Ammon's horn (tissue), 1 donor: ENCODE measurements around the gene TRPM2.

Experiments used
- DNase-seq: peaks from one replicate; pipeline ENCODE4 v3.0.0-alpha.2; 2016; ENCODE audit warnings: low spot score

Gene TRPM2

DNA sequence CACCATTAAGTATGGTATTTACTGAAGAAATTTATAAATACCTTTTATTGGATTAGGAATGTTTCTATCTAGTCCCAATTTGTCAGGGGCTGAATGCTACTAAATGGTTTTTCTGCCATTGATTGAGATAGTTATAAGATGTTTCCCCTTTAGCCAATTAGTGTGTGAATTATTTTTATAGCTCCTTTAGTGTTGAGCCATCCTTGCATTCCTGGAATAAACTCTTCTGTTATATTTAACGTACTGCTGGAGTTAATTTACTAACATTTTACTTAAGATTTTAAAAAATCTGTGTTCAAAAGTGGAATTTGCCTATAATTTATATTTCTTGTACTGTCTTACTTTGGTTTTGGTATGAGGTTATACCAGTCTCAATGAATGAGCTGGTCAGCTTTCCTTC lies 76.5 kb downstream of the TRPM2 start:
- DNase-seq: no peak

DNA sequence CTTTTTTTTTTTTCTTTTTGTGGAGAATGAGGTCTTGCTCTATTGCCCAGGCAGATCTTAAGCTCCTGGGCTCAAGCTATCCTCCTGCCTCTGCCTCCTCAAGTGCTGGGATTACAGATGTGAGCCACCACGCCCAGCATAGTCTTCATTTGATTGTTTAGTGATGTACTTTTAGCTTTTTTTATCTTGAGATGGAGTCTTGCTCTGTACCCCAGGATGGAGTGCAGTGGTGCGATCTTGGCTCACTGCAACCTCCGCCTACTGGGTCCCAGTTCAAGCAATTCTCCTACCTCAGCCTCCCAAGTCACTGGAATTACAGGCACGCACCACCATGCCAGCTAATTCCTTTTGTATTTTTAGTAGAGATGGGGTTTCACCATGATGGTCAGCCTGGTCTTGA lies 77.9 kb downstream of the TRPM2 start:
- no peak for DNase-seq

DNA sequence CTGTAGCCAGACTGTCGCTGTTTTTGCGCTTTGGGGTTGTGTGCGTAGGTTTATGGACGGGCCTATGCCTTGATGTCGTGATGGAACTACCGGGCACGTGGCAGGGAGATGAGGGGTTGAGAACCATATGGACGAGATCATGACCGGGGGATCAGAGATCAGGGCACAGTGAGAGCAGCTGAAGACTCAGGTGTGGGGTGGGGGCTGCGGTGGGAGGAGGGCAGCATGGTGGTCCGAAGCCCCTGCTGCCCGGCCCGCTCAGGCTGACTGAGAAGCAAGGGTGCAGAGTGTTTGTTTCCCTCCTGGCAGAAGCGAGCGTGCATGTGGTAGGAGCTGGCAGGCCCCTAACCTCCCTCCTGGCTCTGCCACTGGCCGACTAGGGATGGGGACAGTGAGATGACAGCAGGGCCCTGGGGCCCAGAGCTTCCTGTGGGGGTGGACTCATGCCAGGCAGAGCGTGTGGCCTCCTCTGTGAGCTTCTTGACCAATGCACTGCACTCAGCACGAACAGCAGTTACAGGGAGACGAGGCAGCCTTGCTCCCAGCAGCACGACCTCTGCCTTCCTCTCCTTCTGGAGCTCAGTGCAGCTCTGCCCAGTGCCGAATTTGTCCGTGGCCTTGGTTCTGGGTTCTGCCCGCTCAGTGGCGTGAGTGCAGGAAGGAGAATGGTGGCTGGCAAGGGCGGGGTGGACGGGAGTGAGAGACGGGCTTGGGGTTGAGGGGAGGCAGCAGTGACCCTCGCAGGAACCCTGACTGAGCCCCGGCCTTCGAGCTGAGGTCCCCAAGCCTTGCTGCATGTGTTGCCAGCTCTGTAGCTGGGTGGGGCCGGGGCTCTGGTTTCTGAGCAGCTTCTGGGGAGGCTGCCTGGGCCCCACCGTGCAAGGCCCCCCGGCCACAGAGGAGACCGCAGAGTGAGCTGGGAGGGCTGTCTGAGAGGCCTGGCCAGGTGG lies 79.7 kb downstream of the TRPM2 start:
- no peak for DNase-seq

DNA sequence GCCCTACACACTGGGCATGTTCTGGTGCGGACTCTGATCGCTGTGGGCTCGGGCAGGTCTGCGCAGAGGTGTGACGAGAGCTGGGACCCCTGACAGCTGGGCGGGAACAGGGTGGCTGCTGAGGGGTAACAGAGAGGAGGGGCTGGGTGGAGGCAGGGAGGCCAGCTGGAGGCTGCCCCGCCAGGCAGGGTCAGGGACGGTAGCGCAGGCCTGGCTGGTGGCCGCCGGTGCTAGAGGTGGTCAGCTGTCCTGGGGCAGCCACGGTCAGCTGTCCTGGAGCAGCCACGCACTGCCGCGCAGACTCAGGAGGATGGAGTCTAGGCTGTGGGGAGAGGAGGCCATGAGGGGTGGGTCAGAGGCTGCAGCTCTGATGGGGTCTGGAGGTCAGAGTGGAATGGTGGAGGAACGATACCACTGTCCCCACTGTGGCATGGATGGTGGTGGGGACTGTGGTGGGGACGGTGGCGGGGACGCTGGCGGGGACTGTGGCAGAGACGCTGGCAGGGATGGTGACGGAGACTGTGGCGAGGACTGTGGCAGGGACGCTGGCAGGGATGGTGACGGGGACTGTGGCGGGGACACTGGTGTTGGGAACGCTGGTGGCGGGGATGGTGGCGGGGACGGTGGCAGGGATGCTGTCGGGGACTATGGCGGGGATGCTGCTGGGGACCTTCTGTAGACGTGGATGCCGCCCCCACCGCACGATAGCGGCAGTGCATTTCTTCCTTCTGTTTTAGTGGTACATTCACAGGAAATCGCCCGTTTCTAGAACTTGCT lies 80.6 kb downstream of the TRPM2 start:
- DNase-seq: no peak

DNA sequence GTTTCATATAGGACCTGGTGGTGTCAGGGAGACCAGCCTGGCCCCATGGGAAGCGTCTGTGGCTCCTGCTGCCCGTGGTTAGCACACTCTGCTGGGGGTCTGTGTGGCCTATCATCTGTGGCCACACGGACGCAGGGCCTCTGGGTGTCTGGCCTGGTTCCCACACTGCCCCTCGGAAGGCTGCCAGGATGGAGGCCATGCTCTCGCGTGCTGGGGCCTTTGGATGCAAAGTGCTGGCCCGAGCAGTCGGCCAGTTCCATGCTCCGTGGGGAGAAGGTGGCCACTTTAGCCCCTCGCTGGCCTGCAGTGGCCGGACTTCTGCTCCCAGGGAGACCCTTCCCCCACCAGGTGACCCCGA lies 81.1 kb downstream of the TRPM2 start:
- no peak for DNase-seq

DNA sequence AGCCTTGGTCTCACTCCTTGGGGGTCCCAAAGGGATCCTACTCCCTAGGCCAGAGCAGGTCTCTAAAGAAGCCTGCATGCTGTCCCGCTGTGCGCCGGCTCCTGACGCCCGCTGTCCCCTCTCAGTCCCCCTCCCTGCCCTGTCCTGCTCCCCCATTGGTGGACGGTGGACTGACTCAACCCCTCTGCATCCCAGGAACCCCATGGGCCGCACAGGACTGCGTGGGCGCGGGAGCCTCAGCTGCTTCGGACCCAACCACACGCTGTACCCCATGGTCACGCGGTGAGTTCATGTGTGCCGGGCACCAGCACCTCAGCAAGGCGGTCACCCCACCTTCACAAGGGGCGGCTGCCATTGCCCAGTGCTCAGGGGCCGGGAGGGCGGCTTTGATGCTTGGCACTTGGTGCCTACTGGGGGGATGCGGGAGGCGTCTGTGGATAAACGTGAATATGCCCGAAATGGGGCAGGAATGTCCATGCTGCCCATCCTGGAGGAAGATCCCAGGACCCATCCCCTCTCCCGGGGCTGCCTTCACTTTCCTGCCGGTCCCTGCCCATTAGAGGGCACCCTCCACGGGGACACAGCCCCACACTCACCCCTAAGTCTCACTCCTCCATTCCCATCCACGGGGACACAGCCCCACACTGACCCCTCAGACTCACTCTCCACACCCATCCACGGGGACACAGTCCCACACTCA lies 81.7 kb downstream of the TRPM2 start:
- DNase-seq: no peak

DNA sequence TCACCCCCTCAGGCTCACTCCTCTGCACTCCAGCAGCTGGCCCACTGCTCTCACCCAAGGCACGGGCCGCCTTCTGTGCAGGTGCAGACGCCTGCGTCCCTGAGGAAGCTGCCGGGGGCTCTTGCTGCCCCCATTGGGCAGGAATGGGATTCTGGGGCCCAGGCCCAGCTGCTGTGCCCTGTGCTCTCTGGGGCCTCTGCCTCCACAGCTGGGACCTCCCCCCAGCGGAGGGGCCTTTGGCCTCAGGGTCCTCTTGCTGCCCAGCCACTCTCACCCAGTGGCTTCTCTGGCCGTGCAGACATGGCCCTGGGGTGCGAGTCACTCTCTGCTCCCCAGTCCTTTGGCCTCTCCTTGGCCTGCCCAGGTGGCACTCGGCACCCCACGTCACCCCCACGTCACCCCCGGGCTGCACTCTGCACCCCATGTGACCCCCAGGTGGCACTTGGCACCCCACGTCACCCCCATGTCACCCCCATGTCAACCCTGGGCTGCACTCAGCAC lies 82.7 kb downstream of the TRPM2 start:
- DNase-seq: no peak

DNA sequence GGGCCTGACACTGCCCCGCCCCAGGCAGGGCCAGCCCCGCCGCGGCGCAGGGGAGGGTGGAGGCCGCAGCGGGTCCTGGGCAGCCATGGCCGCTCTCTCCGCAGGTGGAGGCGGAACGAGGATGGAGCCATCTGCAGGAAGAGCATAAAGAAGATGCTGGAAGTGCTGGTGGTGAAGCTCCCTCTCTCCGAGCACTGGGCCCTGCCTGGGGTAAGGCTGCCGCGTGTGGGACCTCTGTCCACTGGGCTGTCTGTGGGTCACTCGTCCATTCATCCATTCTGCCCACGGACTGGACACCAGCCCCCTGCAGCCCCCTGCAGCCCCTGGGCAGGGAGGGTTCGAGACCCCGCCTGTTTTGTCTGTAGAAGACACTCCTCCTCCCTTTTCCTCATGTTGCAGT lies 83.5 kb downstream of the TRPM2 start:
- DNase-seq: no peak

DNA sequence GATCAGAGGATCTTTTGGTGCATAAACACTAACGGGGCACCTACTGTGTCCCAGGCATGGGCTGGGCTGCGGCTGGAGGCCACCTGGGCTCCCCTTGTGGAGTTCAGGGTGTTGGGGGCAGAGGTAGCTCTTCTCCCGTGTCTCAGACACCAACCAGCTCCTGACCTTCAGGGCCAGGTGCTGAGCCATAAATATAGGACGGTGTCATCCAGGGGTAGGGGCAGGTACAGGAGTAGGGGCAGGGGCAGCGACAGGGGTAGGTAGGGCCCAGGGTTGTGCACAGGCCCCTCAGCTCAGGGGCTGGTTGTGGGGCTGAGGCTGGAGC lies 83.9 kb downstream of the TRPM2 start:
- DNase-seq: no peak

DNA sequence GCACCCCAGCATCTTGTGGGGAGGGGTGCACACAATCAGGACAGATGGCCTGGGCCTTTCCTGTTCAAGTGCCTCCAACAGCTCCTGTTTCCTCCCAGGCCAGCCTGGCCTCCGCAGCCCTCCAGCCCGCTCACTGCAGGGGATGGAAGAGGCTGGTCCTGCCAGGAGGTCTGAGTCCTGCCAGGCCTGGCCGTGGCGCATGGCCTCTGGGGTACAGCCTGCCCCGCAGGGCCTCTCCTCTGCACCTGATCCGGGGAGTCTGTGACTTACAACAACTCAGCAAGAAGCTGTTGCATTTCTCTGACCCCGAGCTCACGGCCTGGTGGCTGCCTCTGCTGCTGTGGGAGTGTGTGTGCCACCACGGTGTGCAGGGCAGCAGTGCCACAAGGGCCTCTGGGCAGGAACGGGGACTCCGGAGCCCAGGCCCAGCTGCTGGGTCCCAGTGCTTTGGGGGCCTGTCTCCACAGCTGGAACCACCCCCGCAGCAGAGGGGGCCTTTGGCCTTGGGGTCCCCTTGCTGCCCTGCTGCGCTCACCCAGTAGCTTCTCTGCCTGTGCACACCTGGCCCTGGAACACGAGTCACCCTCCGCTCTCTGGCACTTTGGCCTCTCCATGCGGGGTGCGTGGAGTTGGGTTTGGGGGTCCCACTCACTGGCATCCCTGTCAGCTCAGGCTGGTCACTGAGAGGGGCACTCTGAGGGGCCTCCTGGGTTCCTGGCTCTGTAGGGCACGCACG lies 84.4 kb downstream of the TRPM2 start:
- no peak for DNase-seq

DNA sequence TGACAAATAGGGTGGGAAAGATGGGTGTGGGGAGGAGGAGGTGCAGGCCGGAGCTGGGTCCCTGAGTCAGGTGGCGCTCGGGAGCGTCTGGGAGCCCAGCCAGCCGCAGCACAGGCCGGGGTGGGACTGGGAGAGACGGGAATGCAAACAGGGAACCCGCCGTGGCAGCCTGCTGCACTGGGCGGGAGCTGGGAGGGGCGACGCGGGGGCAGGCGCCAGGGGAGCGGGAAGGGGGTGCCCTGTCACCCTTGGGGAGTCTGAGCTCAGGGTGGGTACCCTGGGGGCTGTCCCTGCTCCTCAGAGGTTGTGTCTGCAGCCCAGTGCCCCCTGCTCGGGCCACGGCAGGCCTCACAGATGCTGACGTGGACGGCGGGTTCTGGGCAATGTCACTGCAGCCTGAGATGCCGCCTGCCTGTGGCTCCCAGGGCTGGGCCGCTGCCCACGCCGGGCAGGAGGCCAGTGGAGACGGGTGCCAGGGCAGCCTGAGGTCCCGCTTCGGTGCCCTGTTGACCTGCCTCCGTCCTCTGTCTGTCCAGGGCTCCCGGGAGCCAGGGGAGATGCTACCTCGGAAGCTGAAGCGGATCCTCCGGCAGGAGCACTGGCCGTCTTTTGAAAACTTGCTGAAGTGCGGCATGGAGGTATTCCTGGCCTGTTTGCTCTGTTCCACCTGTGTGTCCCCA lies 85.2 kb downstream of the TRPM2 start:
- no peak for DNase-seq

DNA sequence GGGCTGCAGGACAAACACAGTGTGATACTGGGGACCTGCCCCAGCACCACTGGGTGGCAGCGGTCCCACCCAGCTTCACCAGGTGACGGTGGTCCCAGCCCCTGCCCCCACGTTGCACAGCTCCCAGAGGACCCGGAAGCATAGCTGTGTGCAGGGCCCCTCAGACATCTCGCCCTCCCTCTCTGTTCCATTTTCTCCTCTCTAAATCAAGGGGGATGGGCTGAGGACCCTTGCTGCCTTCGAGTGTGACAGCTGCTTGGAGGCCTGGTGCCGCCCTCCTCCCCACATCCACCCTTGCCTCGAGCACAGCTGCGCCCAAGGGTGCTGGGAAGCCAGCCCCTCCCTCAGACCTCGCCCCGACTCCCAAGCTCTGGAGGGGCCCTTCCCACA lies 85.8 kb downstream of the TRPM2 start:
- no peak for DNase-seq

DNA sequence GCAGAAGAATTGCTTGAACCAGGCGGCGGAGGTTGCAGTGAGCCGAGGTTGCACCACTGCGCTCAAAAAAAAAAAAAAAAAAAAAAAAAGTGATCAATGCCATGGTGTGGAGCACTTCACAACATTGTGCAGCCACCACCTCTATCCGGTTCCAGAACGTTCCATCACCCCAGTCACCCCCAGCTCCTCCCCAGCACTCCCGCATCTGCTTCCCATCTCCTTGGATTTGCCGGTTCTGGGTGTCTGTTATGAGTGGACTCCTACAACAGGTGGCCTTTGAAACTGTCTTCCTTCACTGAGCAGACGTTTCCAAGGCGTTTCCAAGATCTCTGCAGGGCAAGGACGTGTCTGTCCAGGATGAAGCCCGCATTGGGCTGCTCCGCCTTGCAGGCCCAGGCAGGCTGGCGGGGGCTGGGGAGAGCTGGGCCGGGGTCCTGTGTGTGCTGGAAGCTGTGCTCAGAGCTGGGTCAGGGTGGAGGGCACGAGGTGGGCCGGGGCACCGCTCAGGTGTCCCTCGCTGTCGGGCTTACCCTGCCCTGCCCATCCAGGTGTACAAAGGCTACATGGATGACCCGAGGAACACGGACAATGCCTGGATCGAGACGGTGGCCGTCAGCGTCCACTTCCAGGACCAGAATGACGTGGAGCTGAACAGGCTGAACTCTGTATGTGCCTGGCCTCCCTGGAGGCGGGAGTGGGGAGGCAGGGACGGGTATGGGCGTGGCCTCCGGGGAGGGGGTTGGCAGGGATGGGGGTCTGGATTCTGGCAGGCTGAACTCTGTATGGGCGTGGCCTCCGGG lies 87.0 kb downstream of the TRPM2 start:
- no peak for DNase-seq

DNA sequence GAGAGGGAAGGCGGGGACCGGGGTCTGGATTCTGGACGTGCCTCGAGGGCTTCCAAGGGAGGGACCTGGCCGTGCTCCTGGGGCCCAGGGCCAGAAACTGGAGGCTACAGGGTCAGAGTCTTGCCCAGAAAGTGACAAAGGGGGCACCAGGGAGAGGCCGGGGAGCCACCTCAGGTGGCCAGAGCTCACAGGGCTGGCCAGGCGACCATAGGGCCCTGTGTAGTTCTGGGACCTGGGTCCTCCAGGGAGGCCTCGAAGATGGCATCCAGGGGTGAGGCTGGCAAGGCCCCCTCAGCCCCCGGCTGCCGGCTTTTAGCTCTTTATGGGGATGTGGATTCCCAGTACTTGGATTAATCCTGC lies 87.6 kb downstream of the TRPM2 start:
- DNase-seq: no peak

DNA sequence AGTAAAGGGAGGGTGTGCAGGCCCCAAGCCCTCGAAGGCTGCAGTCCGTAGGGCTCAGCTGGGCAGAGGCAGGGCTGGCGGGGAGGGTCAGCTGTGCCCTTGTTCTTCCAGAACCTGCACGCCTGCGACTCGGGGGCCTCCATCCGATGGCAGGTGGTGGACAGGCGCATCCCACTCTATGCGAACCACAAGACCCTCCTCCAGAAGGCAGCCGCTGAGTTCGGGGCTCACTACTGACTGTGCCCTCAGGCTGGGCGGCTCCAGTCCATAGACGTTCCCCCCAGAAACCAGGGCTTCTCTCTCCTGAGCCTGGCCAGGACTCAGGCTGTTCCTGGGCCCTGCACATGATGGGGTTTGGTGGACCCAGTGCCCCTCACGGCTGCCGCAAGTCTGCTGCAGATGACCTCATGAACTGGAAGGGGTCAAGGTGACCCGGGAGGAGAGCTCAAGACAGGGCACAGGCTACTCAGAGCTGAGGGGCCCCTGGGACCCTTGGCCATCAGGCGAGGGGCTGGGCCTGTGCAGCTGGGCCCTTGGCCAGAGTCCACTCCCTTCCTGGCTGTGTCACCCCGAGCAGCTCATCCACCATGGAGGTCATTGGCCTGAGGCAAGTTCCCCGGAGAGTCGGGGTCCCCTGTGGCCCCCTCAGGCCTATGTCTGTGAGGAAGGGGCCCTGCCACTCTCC lies 88.3 kb downstream of the TRPM2 start:
- DNase-seq: no peak

DNA sequence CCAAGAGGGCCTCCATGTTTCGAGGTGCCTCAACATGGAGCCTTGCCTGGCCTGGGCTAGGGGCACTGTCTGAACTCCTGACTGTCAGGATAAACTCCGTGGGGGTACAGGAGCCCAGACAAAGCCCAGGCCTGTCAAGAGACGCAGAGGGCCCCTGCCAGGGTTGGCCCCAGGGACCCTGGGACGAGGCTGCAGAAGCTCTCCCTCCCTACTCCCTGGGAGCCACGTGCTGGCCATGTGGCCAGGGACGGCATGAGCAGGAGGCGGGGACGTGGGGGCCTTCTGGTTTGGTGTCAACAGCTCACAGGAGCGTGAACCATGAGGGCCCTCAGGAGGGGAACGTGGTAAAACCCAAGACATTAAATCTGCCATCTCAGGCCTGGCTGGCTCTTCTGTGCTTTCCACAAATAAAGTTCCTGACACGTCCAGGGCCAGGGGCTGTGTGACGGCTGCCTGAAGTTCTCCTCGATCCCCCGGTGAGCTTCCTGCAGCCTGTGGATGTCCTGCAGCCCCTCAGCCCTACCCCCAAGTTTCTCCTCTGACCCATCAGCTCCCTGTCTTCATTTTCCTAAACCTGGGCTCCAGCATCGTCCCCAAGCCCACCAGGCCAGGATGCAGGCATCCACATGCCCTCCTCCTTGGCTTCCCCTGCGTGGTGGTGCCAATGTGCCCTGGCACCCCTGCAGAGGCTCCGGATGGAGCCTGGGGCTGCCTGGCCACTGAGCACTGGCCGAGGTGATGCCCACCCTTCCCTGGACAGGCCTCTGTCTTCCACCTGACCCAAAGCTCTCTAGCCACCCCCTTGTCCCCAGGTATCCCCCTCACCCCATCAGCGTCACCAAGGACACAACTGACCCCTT lies 89.1 kb downstream of the TRPM2 start:
- DNase-seq: no peak

DNA sequence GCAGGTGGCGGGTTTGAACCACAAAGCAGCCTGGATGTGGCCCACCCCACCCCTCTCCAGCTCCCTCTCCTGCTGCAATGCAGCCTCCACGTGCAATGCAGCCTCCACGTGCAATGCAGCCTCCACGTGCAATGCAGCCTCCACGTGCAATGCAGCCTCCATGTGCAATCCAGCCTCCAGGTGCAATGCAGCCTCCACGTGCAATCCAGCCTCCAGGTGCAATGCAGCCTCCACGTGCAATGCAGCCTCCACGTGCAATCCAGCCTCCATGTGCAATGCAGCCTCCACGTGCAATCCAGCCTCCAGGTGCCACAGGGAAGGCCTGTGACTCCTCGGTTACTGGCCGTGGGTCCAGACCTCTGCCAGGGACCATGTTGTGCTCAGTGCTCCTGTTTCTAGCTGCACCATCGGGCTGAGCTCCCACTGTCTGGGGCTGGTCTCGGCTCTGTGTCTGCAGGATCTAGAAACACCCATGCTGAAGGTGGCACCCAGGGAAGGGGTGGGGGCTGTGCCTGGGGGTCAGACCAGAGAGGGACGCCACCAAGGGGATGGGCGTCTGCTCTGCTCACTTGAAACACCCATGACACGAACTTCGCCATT lies 90.0 kb downstream of the TRPM2 start:
- DNase-seq: no peak

DNA sequence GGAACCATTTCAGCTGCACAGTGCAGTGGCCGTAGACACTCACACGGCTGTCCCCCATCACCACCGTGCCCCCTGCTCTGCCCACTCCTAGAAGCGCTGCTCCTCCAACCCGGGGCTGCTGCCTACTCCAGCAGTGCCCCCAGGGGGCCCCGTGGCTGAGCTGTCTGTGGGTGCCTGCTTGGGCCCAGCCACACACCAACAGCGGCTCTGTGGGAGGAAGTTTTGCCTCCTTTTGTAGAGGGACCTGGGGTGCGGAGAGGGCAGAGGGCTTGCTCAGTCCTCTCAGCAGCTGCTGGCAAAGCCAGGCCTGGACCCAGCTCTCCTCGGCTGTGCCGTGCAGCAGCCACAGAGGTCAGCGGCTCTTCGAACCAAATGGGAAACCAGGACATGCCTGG lies 90.5 kb downstream of the TRPM2 start:
- no peak for DNase-seq
